ENCODE measurements around the gene GPAM.

Gene GPAM

DNA sequence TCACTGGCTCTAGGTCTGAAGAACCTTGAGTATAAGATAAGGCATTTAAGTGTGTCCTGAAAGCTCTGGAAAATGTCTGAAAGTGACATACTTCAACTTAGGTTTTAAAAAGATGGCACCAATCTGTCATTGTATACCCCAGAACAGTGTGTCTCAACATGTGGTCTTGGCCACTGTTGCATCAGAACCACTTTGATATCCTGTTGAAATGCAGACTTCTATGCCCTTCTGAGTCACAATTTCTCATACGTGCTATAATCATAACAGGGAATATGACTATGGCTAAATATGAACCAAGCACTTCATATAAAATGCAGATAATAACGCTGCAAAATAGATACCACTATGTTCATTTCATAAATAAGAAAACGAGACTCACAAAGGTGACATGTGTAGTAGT, 38.0 kb upstream of the GPAM start:
- no peak for TF ChIP-seq CTCF (IDR thresholded peaks at IDR 0.05; ENCODE audit: borderline replicate concordance, control extremely low read depth, extremely low read depth, insufficient read depth, missing control alignments)
- no peak for DNase-seq (ENCODE audit: low spot score)
- in situ Hi-C loops (cut with MboI; ENCODE audit: low sequenced_read_pairs, unreplicated experiment) = no loop called here

- no peak for DNase-seq (ENCODE audit: low spot score)
- in situ Hi-C loops (cut with MboI; ENCODE audit: low sequenced_read_pairs, unreplicated experiment) = no loop called here
- TF ChIP-seq CTCF (IDR thresholded peaks at IDR 0.05; ENCODE audit: borderline replicate concordance, control extremely low read depth, extremely low read depth, insufficient read depth, missing control alignments) = no peak
Observed at GRCh38 chr10:112218960-112219359, 35.4 kb upstream of the GPAM start.

DNA sequence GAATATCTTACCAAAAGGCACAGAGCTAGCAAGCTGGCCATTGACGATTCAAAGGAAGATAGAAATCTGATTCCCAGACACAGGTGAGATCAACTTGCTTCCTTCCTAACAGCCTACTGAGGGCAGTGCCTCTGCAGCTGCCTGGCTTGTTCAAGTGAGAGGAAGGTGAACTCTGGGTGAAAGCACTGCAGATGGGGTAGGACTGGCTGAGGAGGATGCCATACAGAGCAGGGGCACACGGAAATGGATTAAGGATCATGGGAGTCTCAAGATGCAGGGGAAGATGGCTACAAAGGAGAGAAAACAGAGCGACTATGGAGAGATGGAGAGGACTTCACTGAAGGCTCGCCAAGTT, 34.4 kb upstream of the GPAM start:
- in situ Hi-C loops (cut with MboI; ENCODE audit: low sequenced_read_pairs, unreplicated experiment) = no loop called here
- TF ChIP-seq CTCF (IDR thresholded peaks at IDR 0.05; ENCODE audit: borderline replicate concordance, control extremely low read depth, extremely low read depth, insufficient read depth, missing control alignments) = no peak
- no peak for DNase-seq (ENCODE audit: low spot score)

DNA sequence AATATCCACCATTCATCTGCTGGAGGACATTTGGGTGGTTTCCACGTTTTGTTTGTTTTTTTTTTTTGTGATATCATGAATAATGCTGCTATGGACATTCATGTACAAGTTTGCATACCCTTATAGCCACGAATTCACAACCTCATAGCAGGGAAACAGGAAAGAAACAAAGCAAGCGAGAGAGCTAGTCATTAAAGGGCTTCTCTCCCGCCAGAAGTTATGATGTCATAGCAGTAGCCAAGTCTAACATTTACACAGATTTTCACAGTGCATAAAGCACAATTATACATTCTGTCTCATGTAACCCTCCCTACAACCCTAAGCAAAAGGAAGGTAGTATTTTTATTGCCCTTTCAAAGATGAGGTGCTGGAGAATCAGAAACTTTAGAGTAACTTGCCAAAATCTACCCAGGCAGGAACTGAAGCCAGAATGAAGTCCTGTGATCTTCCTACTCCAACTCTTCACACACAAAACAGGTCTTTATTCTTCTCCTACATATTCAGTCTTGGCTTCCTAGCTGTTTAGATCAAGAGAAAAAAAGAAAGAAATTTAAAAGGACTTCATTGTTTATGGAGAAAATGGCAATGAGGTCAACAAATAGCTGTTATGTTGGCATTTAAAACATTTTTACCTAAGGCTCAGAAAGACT, 33.9 kb upstream of the GPAM start:
- in situ Hi-C loops (cut with MboI; ENCODE audit: low sequenced_read_pairs, unreplicated experiment) = no loop called here
- no peak for DNase-seq (ENCODE audit: low spot score)
- TF ChIP-seq CTCF (IDR thresholded peaks at IDR 0.05; ENCODE audit: borderline replicate concordance, control extremely low read depth, extremely low read depth, insufficient read depth, missing control alignments) = no peak

- no peak for DNase-seq (ENCODE audit: low spot score)
- no peak for TF ChIP-seq CTCF (IDR thresholded peaks at IDR 0.05; ENCODE audit: borderline replicate concordance, control extremely low read depth, extremely low read depth, insufficient read depth, missing control alignments)
- in situ Hi-C loops (cut with MboI; ENCODE audit: low sequenced_read_pairs, unreplicated experiment) = no loop called here
Observed at GRCh38 chr10:112216966-112217365, 33.4 kb upstream of the GPAM start.

DNA sequence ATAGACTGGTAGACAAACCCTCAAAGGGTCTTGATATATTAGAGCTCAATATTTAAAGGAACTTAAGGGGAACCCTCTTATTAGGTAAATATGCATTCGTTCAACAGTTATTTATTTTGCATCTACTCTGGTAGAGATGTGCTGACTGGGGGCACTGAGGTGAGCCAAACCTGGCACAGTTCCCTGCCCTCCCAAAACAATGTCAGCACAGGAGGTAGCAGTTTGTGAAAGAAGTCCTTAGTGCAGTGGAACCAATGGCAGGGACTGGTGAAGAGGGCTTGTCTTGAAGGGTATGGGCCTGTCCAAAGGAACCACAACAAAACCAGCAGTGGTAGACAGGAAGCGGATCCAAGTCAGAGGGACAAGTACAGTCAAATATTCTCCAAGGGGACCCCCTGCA, 32.6 kb upstream of the GPAM start:
- DNase-seq (ENCODE audit: low spot score) = no peak
- in situ Hi-C loops (cut with MboI; ENCODE audit: low sequenced_read_pairs, unreplicated experiment) = no loop called here
- no peak for TF ChIP-seq CTCF (IDR thresholded peaks at IDR 0.05; ENCODE audit: borderline replicate concordance, control extremely low read depth, extremely low read depth, insufficient read depth, missing control alignments)
